Fibroblast of mammary gland (primary cell): ENCODE data around the gene DST.

Experiments used
- DNase-seq: peaks from one replicate; pipeline ENCODE4 v3.0.0-alpha.2; 2010; ENCODE audit warnings: low read depth
- H3K4me3 ChIP-seq: 2 replicates; pipeline ENCODE4 v1.5.1; 2011; ENCODE audit warnings: low read depth, mild to moderate bottlenecking, low read length, moderate library complexity; ENCODE audit not compliant: control insufficient read depth
- TF ChIP-seq, protein P1 (sequence below): conservative IDR thresholded peaks from 2 replicates; pipeline ENCODE4 v1.5.1; 2011; ENCODE audit warnings: low read depth, low read length, inconsistent platforms; ENCODE audit not compliant: control insufficient read depth, insufficient read depth

DST gene

DNA sequence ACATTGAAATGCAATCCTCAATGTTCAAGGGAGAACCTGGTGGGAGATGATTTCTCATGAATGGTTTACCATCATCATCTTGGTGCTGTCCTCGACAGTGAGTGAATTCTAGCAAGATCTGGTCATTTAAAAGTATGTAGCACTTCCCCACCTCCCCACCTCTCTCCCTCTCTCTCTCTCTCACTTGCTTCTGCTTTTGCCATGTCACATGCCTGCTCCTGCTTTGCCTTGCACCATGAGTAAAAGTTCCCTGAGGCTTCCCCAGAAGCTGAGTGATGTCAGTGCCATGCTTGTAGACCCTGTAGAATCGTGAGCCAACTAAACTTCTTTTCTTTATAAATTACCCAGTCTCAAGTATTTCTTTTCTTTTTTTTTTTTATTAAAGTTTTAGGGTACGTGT is 60.5 kb downstream of the DST start:
- no peak overlapping the region for H3K4me3 ChIP-seq
- DNase-seq: no peak
- TF ChIP-seq, protein P1, sequence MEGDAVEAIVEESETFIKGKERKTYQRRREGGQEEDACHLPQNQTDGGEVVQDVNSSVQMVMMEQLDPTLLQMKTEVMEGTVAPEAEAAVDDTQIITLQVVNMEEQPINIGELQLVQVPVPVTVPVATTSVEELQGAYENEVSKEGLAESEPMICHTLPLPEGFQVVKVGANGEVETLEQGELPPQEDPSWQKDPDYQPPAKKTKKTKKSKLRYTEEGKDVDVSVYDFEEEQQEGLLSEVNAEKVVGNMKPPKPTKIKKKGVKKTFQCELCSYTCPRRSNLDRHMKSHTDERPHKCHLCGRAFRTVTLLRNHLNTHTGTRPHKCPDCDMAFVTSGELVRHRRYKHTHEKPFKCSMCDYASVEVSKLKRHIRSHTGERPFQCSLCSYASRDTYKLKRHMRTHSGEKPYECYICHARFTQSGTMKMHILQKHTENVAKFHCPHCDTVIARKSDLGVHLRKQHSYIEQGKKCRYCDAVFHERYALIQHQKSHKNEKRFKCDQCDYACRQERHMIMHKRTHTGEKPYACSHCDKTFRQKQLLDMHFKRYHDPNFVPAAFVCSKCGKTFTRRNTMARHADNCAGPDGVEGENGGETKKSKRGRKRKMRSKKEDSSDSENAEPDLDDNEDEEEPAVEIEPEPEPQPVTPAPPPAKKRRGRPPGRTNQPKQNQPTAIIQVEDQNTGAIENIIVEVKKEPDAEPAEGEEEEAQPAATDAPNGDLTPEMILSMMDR: no peak

DNA sequence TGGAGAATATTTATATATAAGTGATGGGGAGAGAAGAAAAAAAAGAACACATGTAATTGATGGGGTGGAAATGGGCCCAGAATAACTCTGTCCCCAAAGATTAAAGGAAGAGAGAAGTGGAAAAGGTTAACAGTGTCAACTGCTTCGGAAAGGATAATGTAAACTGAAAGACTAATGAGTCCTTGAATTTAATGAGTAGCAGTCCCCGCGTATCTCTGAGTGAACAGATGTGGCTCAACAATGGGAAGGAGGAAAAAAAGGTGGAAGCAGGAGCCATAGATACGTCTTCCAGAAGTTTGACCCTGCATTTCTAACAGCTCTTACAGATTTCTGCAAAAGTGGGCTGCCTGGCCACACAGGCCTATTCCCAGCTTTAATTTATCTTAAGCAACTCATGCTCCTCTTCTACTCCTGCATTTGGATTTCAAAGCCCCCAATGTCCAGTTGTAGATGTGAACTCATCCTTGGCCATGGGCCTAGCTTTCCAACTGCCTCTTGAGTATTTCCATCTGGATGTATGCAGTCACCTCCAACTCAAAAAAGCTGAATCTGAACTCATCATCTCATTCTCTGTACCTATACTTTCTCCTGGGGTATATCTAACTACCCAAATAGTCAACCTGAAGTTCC is 61.3 kb downstream of the DST start:
- TF ChIP-seq, protein P1: no peak
- peak; percentile 56 for DNase-seq
- H3K4me3 ChIP-seq: no peak overlapping the region

DNA sequence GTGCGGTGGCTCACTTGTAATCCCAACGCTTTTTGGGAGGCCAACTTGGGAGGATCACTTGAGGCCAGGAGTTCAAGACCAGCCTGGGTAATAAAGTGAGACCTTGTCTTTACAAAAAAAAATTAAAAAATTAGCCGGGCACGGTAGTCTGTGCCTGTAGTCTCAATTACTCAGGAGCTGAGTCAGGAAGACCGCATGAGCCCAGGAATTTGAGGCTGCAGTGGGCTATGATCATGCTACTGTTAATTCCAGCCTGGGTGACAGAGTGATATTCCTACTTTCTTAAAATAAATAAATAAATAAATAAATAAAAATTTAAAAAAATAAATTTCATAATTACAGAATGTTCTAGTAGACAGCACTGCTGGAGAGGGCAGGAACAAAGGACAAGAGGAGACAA is 62.4 kb downstream of the DST start:
- H3K4me3 ChIP-seq: no peak overlapping the region
- TF ChIP-seq, protein P1: no peak
- peak; percentile 33 for DNase-seq

DNA sequence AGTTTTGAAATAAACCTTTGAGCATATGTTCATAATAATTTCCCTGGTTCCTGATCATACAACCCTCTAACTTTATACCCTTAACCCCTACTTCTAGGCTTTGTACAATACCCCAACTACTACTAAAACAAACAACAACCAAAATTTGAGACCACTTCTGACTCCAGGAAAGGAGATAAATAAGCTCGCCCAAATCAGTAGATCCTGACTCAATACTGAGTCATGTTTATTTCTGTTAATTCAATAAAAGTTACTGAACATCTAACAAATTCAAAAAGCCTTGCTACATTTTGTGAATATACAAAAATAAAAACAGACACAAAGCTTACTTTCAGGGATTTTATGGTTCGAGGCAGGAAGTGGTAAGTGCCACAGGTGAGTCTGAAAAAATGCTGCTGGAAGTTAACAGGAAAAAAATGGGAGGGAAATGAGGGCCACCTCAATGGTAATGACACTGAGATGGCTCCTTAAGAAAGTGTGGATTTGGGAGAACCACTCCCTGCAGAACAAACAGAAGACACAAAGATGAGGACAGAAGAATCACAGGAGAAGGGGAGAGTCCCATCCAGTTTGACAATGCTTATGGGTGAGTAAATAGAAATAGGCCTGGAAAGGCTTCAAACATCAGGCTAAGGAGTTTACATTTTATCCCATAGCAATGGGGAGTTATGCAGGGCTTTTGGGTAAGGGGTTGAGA is 63.4 kb downstream of the DST start:
- TF ChIP-seq, protein P1: no peak
- H3K4me3 ChIP-seq: no peak overlapping the region
- peak; percentile 36 for DNase-seq

DNA sequence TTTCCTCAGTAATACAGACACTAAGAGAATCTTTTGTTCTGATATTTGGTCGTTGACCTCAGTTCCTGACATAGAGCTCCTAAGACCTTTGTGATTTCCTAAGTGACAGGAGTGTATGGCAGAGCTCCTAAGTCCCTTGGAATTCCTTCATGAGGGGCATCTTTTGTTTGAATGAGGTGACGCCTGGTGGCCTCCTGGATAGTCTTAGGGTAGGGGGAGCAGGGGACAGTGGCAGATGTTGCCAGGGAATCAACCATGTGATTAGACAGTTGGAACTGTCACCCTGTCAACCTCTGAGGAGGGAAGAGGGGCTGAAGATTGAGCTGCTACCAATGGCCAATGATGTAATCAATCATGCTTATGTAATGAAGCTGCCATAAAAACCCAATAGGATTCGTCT is 67.0 kb downstream of the DST start:
- no peak for DNase-seq
- TF ChIP-seq, protein P1: no peak
- no peak overlapping the region for H3K4me3 ChIP-seq

DNA sequence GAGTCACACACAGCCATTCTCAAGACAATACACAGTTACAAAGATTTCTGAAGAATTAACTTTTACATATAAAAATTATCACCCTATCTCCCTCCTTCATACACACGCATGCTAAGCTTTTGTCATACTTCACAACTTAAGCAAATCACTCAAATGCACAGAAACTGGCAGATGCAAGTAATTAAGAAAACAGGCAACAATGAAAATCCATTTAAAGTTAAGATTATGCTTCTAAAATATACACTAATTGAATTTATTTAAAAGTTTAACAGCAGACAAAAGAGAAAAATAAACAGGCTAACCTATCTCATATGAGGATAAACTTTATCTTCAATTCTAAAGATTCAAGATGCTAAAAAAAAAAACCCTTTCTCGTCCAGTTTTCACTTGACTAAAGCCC is 68.4 kb downstream of the DST start:
- H3K4me3 ChIP-seq: no peak overlapping the region
- TF ChIP-seq, protein P1: no peak
- DNase-seq: no peak
